GM23338 (cell line): Measurements from ENCODE around the gene RGS6. TPM values are rescaled to one million over a fixed set of nuclear protein-coding genes. Genes with fewer than 3 reads are reported as not detected.

Experiments
- ATAC-seq: fragments of 200-7000 bp; cut with Tn5 transposase; 3 replicates; pipeline ENCODE4 v1.9.1; 2020
- DNase-seq: peaks from one replicate; pipeline ENCODE4 v3.0.0-alpha.2; 2015; ENCODE audit warnings: low spot score
- H2AFZ ChIP-seq: fragments of 200-600 bp; sonication (generic); 2 replicates; pipeline ENCODE4 v1.8.0; 2016; ENCODE audit warnings: antibody characterized with exemption, mild to moderate bottlenecking, moderate library complexity
- H3F3A ChIP-seq: fragments of 200-600 bp; sonication (generic); replicated peaks from 2 replicates; pipeline ENCODE4 v1.8.0; 2017; ENCODE audit warnings: antibody characterized with exemption, mixed run types, low read depth
- H3K27ac ChIP-seq: fragments of 200-600 bp; sonication (generic); 2 replicates; pipeline ENCODE4 v1.6.1; 2016; ENCODE audit warnings: low read depth
- H3K27me3 ChIP-seq: fragments of 200-600 bp; sonication (generic); 2 replicates; pipeline ENCODE4 v1.8.0; 2016; ENCODE audit warnings: mild to moderate bottlenecking, mixed run types, moderate library complexity; ENCODE audit not compliant: insufficient read depth
- H3K36me3 ChIP-seq: fragments of 200-600 bp; sonication (generic); 2 replicates; pipeline ENCODE4 v1.8.0; 2016; ENCODE audit warnings: mild to moderate bottlenecking; ENCODE audit not compliant: insufficient read depth
- H3K4me1 ChIP-seq: fragments of 200-600 bp; sonication (generic); 2 replicates; pipeline ENCODE4 v1.8.0; 2016; ENCODE audit warnings: mild to moderate bottlenecking, moderate library complexity; ENCODE audit not compliant: insufficient read depth
- H3K4me2 ChIP-seq: fragments of 200-600 bp; sonication (generic); 2 replicates; pipeline ENCODE4 v1.7.1; 2017; ENCODE audit warnings: mixed run types
- H3K4me3 ChIP-seq: fragments of 200-600 bp; sonication (generic); 2 replicates; pipeline ENCODE4 v1.6.1; 2016; ENCODE audit warnings: mixed run types
- H3K79me2 ChIP-seq: fragments of 200-600 bp; sonication (generic); replicated peaks from 2 replicates; pipeline ENCODE4 v1.8.0; 2017; ENCODE audit warnings: mild to moderate bottlenecking; ENCODE audit not compliant: insufficient read depth
- H3K9me2 ChIP-seq: fragments of 200-600 bp; sonication (generic); 2 replicates; pipeline ENCODE4 v1.8.0; 2017; ENCODE audit not compliant: insufficient read depth
- H4K20me1 ChIP-seq: fragments of 200-600 bp; sonication (generic); replicated peaks from 2 replicates; pipeline ENCODE4 v1.8.0; 2017; ENCODE audit warnings: mild to moderate bottlenecking; ENCODE audit not compliant: insufficient read depth
- H3K27ac Mint-ChIP-seq: 2 replicates; pipeline ENCODE4 v1.8.0; 2020; ENCODE audit warnings: inconsistent platforms, mild to moderate bottlenecking, moderate library complexity, mixed read lengths
- H3K27me3 Mint-ChIP-seq: 3 replicates; pipeline ENCODE4 v1.8.0; 2022; ENCODE audit warnings: low read depth, mild to moderate bottlenecking, moderate library complexity, mixed read lengths, inconsistent platforms; ENCODE audit not compliant: insufficient read depth, poor library complexity
- H3K36me3 Mint-ChIP-seq: 3 replicates; pipeline ENCODE4 v1.8.0; 2021; ENCODE audit warnings: low read depth, mild to moderate bottlenecking, inconsistent platforms, moderate library complexity, mixed read lengths
- H3K4me1 Mint-ChIP-seq: 3 replicates; pipeline ENCODE4 v1.8.0; 2020; ENCODE audit warnings: mild to moderate bottlenecking, inconsistent platforms, mixed read lengths
- H3K4me3 Mint-ChIP-seq: 3 replicates; pipeline ENCODE4 v1.8.0; 2021; ENCODE audit warnings: moderate library complexity, mild to moderate bottlenecking, inconsistent platforms, mixed read lengths
- H3K9me3 Mint-ChIP-seq: 3 replicates; pipeline ENCODE4 v1.8.0; 2020; ENCODE audit warnings: moderate library complexity, mild to moderate bottlenecking, inconsistent platforms, mixed read lengths
- CREB1 ChIP-seq: fragments of 250-450 bp; sonication (Bioruptor Pico); IDR thresholded peaks from 2 replicates; pipeline ENCODE4 v1.5.0; 2020; ENCODE audit warnings: low read depth, mild to moderate bottlenecking, moderate library complexity
- EZH2 ChIP-seq: fragments of 200-600 bp; sonication (generic); IDR thresholded peaks from one replicate; pipeline ENCODE4 v1.8.0; 2017; ENCODE audit warnings: antibody characterized with exemption, mild to moderate bottlenecking, low read depth; ENCODE audit not compliant: unreplicated experiment
- EZH2phosphoT487 ChIP-seq: fragments of 200-600 bp; sonication (generic); IDR thresholded peaks from one replicate; pipeline ENCODE4 v1.8.1; 2018; ENCODE audit warnings: antibody characterized with exemption; ENCODE audit not compliant: unreplicated experiment
- JUNB ChIP-seq: IDR thresholded peaks from one replicate; pipeline ENCODE4 v1.6.1; 2016; ENCODE audit warnings: antibody characterized with exemption; ENCODE audit not compliant: unreplicated experiment
- POLR2AphosphoS5 ChIP-seq: IDR thresholded peaks from 2 replicates; pipeline ENCODE4 v1.6.1; 2016; ENCODE audit warnings: antibody characterized with exemption, low read depth
- STAT1 ChIP-seq: IDR thresholded peaks from one replicate; pipeline ENCODE4 v1.6.1; 2016; ENCODE audit warnings: antibody characterized with exemption; ENCODE audit not compliant: unreplicated experiment
- ZNF114 ChIP-seq: fragments of 250-450 bp; sonication (Bioruptor Pico); IDR thresholded peaks from 2 replicates; pipeline ENCODE4 v1.5.0; 2020; ENCODE audit warnings: mild to moderate bottlenecking, moderate library complexity
- ZNF331 ChIP-seq: fragments of 250-450 bp; sonication (Bioruptor Pico); IDR thresholded peaks from 2 replicates; pipeline ENCODE4 v1.5.0; 2020; ENCODE audit warnings: low read depth, mild to moderate bottlenecking, moderate library complexity
- polyA plus RNA-seq: library from polyadenylated mRNA; unstranded; fragments of >200 nt; fragmentation: Nextera tagmentation; extraction: Ambion mirVana; gene quantifications from 2 replicates; pipeline ENCODE4 v1.2.1, GENCODE V29; 2016
- total RNA-seq: library from RNA; depleted of rRNA; stranded (reverse); fragments of >200 nt; shearing (Covaris generic); gene quantifications from 2 replicates; pipeline ENCODE4 v1.2.3, GENCODE V29; 2014
- TF ChIP-seq, protein P1 (sequence below): IDR thresholded peaks from 2 replicates; pipeline ENCODE4 v1.6.1; 2016; ENCODE audit warnings: antibody characterized with exemption
- TF ChIP-seq, protein P2 (sequence below), 2 experiments: fragments of 200-600 bp in 1 of 2; sonication (generic) in 1 of 2; conservative IDR thresholded peaks; 2 replicates each; pipeline versions ENCODE4 v1.5.1 to v1.6.1; 2016 to 2017; ENCODE audit warnings: antibody characterized with exemption in 2 of 2, low read depth in 2 of 2, mild to moderate bottlenecking in 2 of 2, moderate library complexity in 1 of 2
- TF ChIP-seq, protein P3 (sequence below): IDR thresholded peaks from one replicate; pipeline ENCODE4 v1.6.1; 2018; ENCODE audit warnings: antibody characterized with exemption; ENCODE audit not compliant: unreplicated experiment
- TF ChIP-seq, protein P4 (sequence below): fragments of 250-450 bp; sonication (Bioruptor Pico); IDR thresholded peaks from 2 replicates; pipeline ENCODE4 v1.5.0; 2020; ENCODE audit warnings: mild to moderate bottlenecking, moderate library complexity

The RGS6 gene
- total and polyA plus RNA-seq, 2 experiments from 2014 or later: 0.66 to 0.83 TPM

DNA sequence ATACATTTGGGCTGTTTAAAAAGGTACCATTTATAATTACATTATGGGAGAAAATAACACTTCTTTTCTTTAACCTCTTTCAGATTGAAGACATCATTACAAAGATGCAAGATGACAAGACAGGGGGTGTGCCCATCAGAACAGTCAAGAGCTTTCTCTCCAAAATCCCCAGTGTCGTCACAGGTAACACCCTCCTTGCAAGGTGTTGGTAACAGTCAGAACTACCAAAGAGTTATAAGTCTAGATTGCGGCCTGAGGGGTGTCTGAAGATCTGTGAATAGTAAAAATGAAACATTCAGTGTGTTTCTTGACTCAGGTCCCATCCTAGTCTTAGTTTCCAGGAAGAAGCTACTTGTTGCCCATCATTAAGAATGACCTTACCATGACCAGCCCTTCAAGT, 419.8 kb downstream of the RGS6 start (continued):
- TF ChIP-seq, protein P1, sequence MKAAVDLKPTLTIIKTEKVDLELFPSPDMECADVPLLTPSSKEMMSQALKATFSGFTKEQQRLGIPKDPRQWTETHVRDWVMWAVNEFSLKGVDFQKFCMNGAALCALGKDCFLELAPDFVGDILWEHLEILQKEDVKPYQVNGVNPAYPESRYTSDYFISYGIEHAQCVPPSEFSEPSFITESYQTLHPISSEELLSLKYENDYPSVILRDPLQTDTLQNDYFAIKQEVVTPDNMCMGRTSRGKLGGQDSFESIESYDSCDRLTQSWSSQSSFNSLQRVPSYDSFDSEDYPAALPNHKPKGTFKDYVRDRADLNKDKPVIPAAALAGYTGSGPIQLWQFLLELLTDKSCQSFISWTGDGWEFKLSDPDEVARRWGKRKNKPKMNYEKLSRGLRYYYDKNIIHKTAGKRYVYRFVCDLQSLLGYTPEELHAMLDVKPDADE: no peak
- no peak for TF ChIP-seq JUNB
- no peak for TF ChIP-seq STAT1
- TF ChIP-seq EZH2: no peak
- no peak for TF ChIP-seq CREB1
- TF ChIP-seq, protein P2, sequence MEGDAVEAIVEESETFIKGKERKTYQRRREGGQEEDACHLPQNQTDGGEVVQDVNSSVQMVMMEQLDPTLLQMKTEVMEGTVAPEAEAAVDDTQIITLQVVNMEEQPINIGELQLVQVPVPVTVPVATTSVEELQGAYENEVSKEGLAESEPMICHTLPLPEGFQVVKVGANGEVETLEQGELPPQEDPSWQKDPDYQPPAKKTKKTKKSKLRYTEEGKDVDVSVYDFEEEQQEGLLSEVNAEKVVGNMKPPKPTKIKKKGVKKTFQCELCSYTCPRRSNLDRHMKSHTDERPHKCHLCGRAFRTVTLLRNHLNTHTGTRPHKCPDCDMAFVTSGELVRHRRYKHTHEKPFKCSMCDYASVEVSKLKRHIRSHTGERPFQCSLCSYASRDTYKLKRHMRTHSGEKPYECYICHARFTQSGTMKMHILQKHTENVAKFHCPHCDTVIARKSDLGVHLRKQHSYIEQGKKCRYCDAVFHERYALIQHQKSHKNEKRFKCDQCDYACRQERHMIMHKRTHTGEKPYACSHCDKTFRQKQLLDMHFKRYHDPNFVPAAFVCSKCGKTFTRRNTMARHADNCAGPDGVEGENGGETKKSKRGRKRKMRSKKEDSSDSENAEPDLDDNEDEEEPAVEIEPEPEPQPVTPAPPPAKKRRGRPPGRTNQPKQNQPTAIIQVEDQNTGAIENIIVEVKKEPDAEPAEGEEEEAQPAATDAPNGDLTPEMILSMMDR (conservative IDR thresholded peaks at IDR 0.05; ENCODE audit: low read depth in 2 of 2): no peak
- no peak for TF ChIP-seq POLR2AphosphoS5

DNA sequence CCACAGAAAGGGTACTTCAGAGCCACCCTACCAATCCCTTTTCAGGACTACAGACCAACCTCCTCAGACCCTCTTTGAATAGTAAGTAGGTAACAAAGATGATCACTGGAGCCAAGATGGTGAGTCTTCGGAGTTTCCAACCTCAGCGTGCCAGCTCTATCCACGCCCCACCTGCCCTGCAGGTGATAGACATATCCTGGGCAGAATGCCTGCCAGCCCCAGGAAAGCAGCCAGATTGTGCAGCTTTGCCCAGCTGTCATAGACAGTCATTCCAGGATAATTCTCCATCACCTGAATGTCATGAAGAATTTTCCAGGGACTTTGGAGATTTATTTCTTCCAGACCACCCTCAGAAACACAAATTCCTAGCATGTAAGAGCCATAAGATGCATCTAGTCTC, 434.4 kb downstream of the RGS6 start:
- H3K36me3 ChIP-seq: no peaks in the 10 kb centered on the region
- Mint-ChIP-seq H3K27me3 (peaks cover 1% of the 10 kb centered on the region), H3K4me3 (no peak overlapping the region), H3K27ac (no peak overlapping the region), H3K4me1 (no peaks in the 10 kb centered on the region), H3K36me3 (no peaks in the 10 kb centered on the region), H3K9me3 (peaks cover 2% of the 10 kb centered on the region; the same call in 2 of the 3 replicates)
- H3K79me2 ChIP-seq: no peaks in the 10 kb centered on the region
- no peak for ATAC-seq
- H3K4me2 ChIP-seq: no peak overlapping the region
- no peaks in the 10 kb centered on the region for H3K27me3 ChIP-seq
- no peaks in the 10 kb centered on the region for H3K4me1 ChIP-seq
- no peak overlapping the region for H3K27ac ChIP-seq
- no peak overlapping the region for H3K4me3 ChIP-seq
- H3K9me2 ChIP-seq: peaks cover 32% of the 10 kb centered on the region
- H4K20me1 ChIP-seq: no peaks in the 10 kb centered on the region
- no peaks in the 10 kb centered on the region for H3F3A ChIP-seq
- DNase-seq: no peak
- no peak overlapping the region for H2AFZ ChIP-seq
- TF ChIP-seq POLR2AphosphoS5: no peak
- TF ChIP-seq, protein P3, sequence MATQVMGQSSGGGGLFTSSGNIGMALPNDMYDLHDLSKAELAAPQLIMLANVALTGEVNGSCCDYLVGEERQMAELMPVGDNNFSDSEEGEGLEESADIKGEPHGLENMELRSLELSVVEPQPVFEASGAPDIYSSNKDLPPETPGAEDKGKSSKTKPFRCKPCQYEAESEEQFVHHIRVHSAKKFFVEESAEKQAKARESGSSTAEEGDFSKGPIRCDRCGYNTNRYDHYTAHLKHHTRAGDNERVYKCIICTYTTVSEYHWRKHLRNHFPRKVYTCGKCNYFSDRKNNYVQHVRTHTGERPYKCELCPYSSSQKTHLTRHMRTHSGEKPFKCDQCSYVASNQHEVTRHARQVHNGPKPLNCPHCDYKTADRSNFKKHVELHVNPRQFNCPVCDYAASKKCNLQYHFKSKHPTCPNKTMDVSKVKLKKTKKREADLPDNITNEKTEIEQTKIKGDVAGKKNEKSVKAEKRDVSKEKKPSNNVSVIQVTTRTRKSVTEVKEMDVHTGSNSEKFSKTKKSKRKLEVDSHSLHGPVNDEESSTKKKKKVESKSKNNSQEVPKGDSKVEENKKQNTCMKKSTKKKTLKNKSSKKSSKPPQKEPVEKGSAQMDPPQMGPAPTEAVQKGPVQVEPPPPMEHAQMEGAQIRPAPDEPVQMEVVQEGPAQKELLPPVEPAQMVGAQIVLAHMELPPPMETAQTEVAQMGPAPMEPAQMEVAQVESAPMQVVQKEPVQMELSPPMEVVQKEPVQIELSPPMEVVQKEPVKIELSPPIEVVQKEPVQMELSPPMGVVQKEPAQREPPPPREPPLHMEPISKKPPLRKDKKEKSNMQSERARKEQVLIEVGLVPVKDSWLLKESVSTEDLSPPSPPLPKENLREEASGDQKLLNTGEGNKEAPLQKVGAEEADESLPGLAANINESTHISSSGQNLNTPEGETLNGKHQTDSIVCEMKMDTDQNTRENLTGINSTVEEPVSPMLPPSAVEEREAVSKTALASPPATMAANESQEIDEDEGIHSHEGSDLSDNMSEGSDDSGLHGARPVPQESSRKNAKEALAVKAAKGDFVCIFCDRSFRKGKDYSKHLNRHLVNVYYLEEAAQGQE: no peak
- TF ChIP-seq STAT1: no peak
- TF ChIP-seq JUNB: no peak
- TF ChIP-seq ZNF114 (CRISPR knock-in tag): no peak
- TF ChIP-seq, protein P4, sequence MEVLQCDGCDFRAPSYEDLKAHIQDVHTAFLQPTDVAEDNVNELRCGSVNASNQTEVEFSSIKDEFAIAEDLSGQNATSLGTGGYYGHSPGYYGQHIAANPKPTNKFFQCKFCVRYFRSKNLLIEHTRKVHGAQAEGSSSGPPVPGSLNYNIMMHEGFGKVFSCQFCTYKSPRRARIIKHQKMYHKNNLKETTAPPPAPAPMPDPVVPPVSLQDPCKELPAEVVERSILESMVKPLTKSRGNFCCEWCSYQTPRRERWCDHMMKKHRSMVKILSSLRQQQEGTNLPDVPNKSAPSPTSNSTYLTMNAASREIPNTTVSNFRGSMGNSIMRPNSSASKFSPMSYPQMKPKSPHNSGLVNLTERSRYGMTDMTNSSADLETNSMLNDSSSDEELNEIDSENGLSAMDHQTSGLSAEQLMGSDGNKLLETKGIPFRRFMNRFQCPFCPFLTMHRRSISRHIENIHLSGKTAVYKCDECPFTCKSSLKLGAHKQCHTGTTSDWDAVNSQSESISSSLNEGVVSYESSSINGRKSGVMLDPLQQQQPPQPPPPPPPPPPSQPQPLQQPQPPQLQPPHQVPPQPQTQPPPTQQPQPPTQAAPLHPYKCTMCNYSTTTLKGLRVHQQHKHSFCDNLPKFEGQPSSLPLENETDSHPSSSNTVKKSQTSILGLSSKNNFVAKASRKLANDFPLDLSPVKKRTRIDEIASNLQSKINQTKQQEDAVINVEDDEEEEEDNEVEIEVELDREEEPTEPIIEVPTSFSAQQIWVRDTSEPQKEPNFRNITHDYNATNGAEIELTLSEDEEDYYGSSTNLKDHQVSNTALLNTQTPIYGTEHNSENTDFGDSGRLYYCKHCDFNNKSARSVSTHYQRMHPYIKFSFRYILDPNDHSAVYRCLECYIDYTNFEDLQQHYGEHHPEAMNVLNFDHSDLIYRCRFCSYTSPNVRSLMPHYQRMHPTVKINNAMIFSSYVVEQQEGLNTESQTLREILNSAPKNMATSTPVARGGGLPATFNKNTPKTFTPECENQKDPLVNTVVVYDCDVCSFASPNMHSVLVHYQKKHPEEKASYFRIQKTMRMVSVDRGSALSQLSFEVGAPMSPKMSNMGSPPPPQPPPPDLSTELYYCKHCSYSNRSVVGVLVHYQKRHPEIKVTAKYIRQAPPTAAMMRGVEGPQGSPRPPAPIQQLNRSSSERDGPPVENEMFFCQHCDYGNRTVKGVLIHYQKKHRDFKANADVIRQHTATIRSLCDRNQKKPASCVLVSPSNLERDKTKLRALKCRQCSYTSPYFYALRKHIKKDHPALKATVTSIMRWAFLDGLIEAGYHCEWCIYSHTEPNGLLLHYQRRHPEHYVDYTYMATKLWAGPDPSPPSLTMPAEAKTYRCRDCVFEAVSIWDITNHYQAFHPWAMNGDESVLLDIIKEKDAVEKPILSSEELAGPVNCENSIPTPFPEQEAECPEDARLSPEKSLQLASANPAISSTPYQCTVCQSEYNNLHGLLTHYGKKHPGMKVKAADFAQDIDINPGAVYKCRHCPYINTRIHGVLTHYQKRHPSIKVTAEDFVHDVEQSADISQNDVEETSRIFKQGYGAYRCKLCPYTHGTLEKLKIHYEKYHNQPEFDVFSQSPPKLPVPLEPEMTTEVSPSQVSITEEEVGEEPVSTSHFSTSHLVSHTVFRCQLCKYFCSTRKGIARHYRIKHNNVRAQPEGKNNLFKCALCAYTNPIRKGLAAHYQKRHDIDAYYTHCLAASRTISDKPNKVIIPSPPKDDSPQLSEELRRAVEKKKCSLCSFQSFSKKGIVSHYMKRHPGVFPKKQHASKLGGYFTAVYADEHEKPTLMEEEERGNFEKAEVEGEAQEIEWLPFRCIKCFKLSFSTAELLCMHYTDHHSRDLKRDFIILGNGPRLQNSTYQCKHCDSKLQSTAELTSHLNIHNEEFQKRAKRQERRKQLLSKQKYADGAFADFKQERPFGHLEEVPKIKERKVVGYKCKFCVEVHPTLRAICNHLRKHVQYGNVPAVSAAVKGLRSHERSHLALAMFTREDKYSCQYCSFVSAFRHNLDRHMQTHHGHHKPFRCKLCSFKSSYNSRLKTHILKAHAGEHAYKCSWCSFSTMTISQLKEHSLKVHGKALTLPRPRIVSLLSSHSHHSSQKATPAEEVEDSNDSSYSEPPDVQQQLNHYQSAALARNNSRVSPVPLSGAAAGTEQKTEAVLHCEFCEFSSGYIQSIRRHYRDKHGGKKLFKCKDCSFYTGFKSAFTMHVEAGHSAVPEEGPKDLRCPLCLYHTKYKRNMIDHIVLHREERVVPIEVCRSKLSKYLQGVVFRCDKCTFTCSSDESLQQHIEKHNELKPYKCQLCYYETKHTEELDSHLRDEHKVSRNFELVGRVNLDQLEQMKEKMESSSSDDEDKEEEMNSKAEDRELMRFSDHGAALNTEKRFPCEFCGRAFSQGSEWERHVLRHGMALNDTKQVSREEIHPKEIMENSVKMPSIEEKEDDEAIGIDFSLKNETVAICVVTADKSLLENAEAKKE (CRISPR knock-in tag): no peak
- no peak for TF ChIP-seq EZH2phosphoT487
- no peak for TF ChIP-seq ZNF331 (CRISPR knock-in tag)
- TF ChIP-seq, protein P1: no peak
- TF ChIP-seq CREB1: no peak
